Thyroid gland (tissue), 4 donors: ENCODE measurements around the gene CTSS. TPM values are rescaled to one million over a fixed set of nuclear protein-coding genes. Genes with fewer than 3 reads are reported as not detected.
"Not testable (repeated sequence)": the region's sequence is repeated elsewhere in the genome, so short reads cannot be mapped to it uniquely, and the experiment has no call there.

Experiments used
- DNase-seq, 2 donors: peaks; one replicate each; pipeline ENCODE4 v3.0.0-alpha.2; 2019
- H3K27ac ChIP-seq, 3 donors: fragments of 200-600 bp; sonication (generic); 1 replicate in 2 of 3; 2 replicates in 1 of 3; pipeline ENCODE4 v1.5.1; 2016 to 2019; ENCODE audit warnings: mild to moderate bottlenecking in 1 of 3, moderate library complexity in 1 of 3
- H3K27me3 ChIP-seq: fragments of 200-600 bp; sonication (generic); one replicate; pipeline ENCODE4 v1.5.1; 2019
- H3K36me3 ChIP-seq, 2 donors: fragments of 200-600 bp; sonication (generic); one replicate each; pipeline ENCODE4 v1.5.1; 2016 to 2019
- H3K4me1 ChIP-seq, 2 donors: fragments of 200-600 bp; sonication (generic); one replicate each; pipeline ENCODE4 v1.5.1; 2017 to 2019
- H3K4me3 ChIP-seq, 3 donors: fragments of 200-600 bp; sonication (generic); replicated peaks in 1 of 3; 1 replicate in 2 of 3; 2 replicates in 1 of 3; pipeline ENCODE4 v1.5.1; 2016; ENCODE audit warnings: mild to moderate bottlenecking in 1 of 3
- H3K9me3 ChIP-seq: fragments of 200-600 bp; sonication (generic); one replicate; pipeline ENCODE4 v1.5.1; 2017
- POLR2A ChIP-seq, 2 donors: fragments of 450-650 bp; IDR thresholded peaks; one replicate each; pipeline ENCODE4 v1.6.1; 2017; ENCODE audit warnings: antibody characterized with exemption in 2 of 2, mild to moderate bottlenecking in 2 of 2, moderate library complexity in 1 of 2
- WGBS, 2 donors: methylation state at CpG; one replicate each; pipeline ENCODE4 v1.1.5; 2017; 5-methylcytosine and 5-hydroxymethylcytosine counted together
- intact Hi-C: fragments of 100-400 bp; cut with DNase I; formaldehyde crosslinking; loops from one replicate; pipeline ENCODE4 v1.15.1; 2023
- total RNA-seq, 4 donors: library from RNA; depleted of rRNA; stranded (reverse); fragments of >200 nt; gene quantifications; one replicate each; pipeline ENCODE4 v1.2.3, GENCODE V29; 2016
- TF ChIP-seq, protein P1 (sequence below), 6 experiments: fragments of 200-600 bp in 3 of 6; fragments of 450-650 bp in 3 of 6; sonication (generic) in 3 of 6; IDR thresholded peaks; one replicate each; pipeline ENCODE4 v1.5.1; 2016 to 2019; ENCODE audit warnings: antibody characterized with exemption in 6 of 6, mild to moderate bottlenecking in 2 of 6, inconsistent platforms in 1 of 6, moderate library complexity in 1 of 6

Gene CTSS
- total RNA-seq, 4 donors from 2014 or later: 26.2 to 49.3 (median 33.1) TPM

- no peak within 1 kb of the TSS for H3K4me3 ChIP-seq
- 96 to 97% methylated on average over 24 of the region's 24 CpGs for WGBS, 2 donors
- intact Hi-C loops: no loop called here
- H3K9me3 ChIP-seq: no peaks in the 10 kb centered on the region
- TF ChIP-seq, protein P1, sequence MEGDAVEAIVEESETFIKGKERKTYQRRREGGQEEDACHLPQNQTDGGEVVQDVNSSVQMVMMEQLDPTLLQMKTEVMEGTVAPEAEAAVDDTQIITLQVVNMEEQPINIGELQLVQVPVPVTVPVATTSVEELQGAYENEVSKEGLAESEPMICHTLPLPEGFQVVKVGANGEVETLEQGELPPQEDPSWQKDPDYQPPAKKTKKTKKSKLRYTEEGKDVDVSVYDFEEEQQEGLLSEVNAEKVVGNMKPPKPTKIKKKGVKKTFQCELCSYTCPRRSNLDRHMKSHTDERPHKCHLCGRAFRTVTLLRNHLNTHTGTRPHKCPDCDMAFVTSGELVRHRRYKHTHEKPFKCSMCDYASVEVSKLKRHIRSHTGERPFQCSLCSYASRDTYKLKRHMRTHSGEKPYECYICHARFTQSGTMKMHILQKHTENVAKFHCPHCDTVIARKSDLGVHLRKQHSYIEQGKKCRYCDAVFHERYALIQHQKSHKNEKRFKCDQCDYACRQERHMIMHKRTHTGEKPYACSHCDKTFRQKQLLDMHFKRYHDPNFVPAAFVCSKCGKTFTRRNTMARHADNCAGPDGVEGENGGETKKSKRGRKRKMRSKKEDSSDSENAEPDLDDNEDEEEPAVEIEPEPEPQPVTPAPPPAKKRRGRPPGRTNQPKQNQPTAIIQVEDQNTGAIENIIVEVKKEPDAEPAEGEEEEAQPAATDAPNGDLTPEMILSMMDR (IDR thresholded peaks at IDR 0.05): no peak
- no peaks in the 10 kb centered on the region for H3K4me1 ChIP-seq
- no peaks in the 10 kb centered on the region for H3K36me3 ChIP-seq
- DNase-seq: no peak
- no peaks in the 10 kb centered on the region for H3K27me3 ChIP-seq
- H3K27ac ChIP-seq: no peak within 1 kb of the TSS
Observed at GRCh38 chr1:150720703-150721102, 44.9 kb downstream of the CTSS start, which contains the start of gene HORMAD1. Gene HORMAD1, minus strand, starts transcription at chr1:150720895. Its CDS starts 1,390 bp downstream, at chr1:150719505.

GRCh38 chr1:150720098-150720497, 45.5 kb downstream of the CTSS start:
- Histone ChIP-seq H3K4me3 (no peak overlapping the region), H3K4me1 (no peaks in the 10 kb centered on the region), H3K27me3 (no peaks in the 10 kb centered on the region), H3K9me3 (no peaks in the 10 kb centered on the region), H3K36me3 (no peaks in the 10 kb centered on the region), H3K27ac (no peak overlapping the region)
- DNase-seq: no peak
- intact Hi-C loops: no loop called here
- 95 to 98% methylated on average over 21 of the region's 21 CpGs for WGBS, 2 donors
- TF ChIP-seq, protein P1 (IDR thresholded peaks at IDR 0.05): no peak

DNA sequence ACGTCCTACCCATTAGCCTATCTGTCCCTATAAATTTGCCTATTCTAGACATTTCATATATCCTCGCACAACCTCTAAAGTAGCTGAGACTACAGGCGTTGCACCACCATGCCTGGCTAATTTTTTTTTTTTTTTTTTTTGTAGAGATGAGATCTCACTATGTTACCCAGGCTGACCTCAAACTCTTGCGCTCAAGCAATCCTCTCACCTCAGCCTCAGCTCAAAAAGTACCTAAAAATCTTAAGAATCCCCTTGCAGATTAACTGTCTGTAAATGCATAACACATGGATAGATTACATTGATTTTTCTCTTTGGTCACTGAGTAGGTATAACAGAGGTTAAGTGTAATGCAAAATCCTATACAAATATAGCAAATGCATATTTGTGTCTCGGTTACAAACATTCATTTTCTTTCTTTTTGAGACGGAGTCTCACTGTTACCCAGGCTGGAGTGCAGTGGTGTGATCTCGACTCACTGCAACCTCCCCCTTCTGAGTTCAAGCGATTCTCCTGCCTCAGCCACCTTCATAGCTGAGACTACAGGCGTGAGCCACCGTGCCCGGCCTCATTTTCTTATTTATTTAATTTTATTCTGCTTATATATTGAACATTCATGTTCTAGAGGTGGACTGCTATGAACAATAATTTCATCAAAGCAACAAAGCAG, 47.2 kb downstream of the CTSS start:
- TF ChIP-seq POLR2A (IDR thresholded peaks at IDR 0.05): no peak
- Histone ChIP-seq H3K4me3 (no peak overlapping the region), H3K27me3 (no peaks in the 10 kb centered on the region), H3K27ac (no peak overlapping the region), H3K4me1 (no peaks in the 10 kb centered on the region), H3K9me3 (no peaks in the 10 kb centered on the region), H3K36me3 (no peaks in the 10 kb centered on the region)
- intact Hi-C loops: no loop called here
- WGBS, 2 donors: 85 to 88% methylated on average over 11 of the region's 11 CpGs
- DNase-seq: no peak

DNA sequence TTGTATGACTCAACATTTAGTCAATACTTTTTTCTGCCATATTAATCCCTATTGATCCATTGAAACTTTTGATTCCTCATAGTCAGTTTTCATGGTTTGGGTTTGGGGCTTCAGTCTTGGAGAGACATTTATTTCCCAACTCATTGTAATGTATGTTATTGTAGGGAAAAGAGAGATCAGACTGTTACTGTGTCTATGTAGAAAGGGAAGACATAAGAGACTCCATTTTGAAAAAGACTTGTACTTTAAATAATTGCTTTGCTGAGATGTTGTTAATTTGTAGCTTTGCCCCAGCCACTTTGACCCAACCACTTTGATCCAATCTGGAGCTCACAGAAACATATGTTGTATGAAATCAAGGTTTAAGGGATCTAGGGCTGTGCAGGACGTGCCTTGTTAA, 56.5 kb downstream of the CTSS start:
- H3K27me3 ChIP-seq, H3K36me3 ChIP-seq, H3K4me3 ChIP-seq, DNase-seq, H3K4me1 ChIP-seq, H3K9me3 ChIP-seq, intact Hi-C loops, H3K27ac ChIP-seq: not testable (repeated sequence)
- WGBS, 2 donors: 56 to 63% methylated on average over 1 of the region's 1 CpG

DNA sequence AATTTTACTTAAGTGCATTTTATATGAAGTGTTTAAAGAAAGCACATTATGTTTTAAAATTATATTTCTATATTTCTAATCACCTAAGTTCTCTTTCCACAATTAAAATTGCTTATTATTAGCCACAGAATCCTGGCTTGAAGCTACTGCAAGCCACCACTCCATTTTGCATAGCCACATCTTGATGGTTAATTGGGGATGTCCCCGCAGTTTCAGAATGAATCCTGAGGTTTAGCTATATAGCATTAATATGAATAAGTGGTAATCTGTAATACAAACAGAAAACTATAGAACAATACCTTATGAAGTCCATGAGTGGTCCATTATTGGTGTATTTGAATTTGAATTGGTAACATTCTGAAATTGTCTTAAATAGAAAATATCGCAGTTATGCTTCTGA, 57.0 kb downstream of the CTSS start:
- Histone ChIP-seq H3K27ac (no peak overlapping the region), H3K9me3 (no peaks in the 10 kb centered on the region), H3K4me3 (no peak overlapping the region), H3K27me3 (no peaks in the 10 kb centered on the region), H3K36me3 (no peaks in the 10 kb centered on the region), H3K4me1 (no peaks in the 10 kb centered on the region)
- TF ChIP-seq, protein P1 (IDR thresholded peaks at IDR 0.05): no peak
- no peak for TF ChIP-seq POLR2A (IDR thresholded peaks at IDR 0.05)
- no peak for DNase-seq
- WGBS, 2 donors: 91 to 95% methylated on average over 2 of the region's 2 CpGs
- intact Hi-C loops: no loop called here

GRCh38 chr1:150706091-150706490, 59.5 kb downstream of the CTSS start:
- Histone ChIP-seq H3K36me3 (no peaks in the 10 kb centered on the region), H3K4me3 (no peak overlapping the region), H3K27ac (no peak overlapping the region), H3K27me3 (no peaks in the 10 kb centered on the region), H3K4me1 (no peaks in the 10 kb centered on the region), H3K9me3 (no peaks in the 10 kb centered on the region)
- 83 to 89% methylated on average over 1 of the region's 1 CpG for WGBS, 2 donors
- intact Hi-C loops: no loop called here
- no peak for DNase-seq
- TF ChIP-seq, protein P1 (IDR thresholded peaks at IDR 0.05): no peak
- TF ChIP-seq POLR2A (IDR thresholded peaks at IDR 0.05): no peak
